SJCRH30 (cell line): ENCODE measurements around the gene FAM107B. TPM values are rescaled to one million over a fixed set of nuclear protein-coding genes. Genes with fewer than 3 reads are reported as not detected.
"Not testable (repeated sequence)": the region's sequence is repeated elsewhere in the genome, so short reads cannot be mapped to it uniquely, and the experiment has no call there.

Experiments
- DNase-seq, 2 experiments: peaks; one replicate each; pipeline ENCODE4 v3.0.0-alpha.2; 2015 to 2020
- H3K27ac ChIP-seq: fragments of 250-450 bp; sonication (Bioruptor Pico); 2 replicates; pipeline ENCODE4 v1.5.1; 2020; ENCODE audit warnings: mild to moderate bottlenecking, moderate library complexity
- H3K27me3 ChIP-seq: fragments of 250-450 bp; sonication (Bioruptor Pico); 2 replicates; pipeline ENCODE4 v1.5.1; 2020; ENCODE audit warnings: mild to moderate bottlenecking, moderate library complexity
- H3K36me3 ChIP-seq: fragments of 250-450 bp; sonication (Bioruptor Pico); 2 replicates; pipeline ENCODE4 v1.5.1; 2020; ENCODE audit warnings: mild to moderate bottlenecking, moderate library complexity
- H3K4me1 ChIP-seq: fragments of 250-450 bp; sonication (Bioruptor Pico); 2 replicates; pipeline ENCODE4 v1.5.1; 2020; ENCODE audit warnings: mild to moderate bottlenecking, moderate library complexity
- H3K4me3 ChIP-seq: fragments of 250-450 bp; sonication (Bioruptor Pico); 2 replicates; pipeline ENCODE4 v1.5.1; 2020; ENCODE audit warnings: mild to moderate bottlenecking, moderate library complexity
- H3K9me3 ChIP-seq: fragments of 250-450 bp; sonication (Bioruptor Pico); replicated peaks from 2 replicates; pipeline ENCODE4 v1.5.1; 2020; ENCODE audit warnings: mild to moderate bottlenecking, moderate library complexity
- total RNA-seq: library from RNA; depleted of rRNA; stranded (reverse); fragments of >200 nt; shearing (Covaris generic); gene quantifications from 2 replicates; pipeline ENCODE4 v1.2.3, GENCODE V29; 2014

FAM107B gene
- total RNA-seq, 1 experiment from 2014 or later = 21.7 TPM

DNA sequence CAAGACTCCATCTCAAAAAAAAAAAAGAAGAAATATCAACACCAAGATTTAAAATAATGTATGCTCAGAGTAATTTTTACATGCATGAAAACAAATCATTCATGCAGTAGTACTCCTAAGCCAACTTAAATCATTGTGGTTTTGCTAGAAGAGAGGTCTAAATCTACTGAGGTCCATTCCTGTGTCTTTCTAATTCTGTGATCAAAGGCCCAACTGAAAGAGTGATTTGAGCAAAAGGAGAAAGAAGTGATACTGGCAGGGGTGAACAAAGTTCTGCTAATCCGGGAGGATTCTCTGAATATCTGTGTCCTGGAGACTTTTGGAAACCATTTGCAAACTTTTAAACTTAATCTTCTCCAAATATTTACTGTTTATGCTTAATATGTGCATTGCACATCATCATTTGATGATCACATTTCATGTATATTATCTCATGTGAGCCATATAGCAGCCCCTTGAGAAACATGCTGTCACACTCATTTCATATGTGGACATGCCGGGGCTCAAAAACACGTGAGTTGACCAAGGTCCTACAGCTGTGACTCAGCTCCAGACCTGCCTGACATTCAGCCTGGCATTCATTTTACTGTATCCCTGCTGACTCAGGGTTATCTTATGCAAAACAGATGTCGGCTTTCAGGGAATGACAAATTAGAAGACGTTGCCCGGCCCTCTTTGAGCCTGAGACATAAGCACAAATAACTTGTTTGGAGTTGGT, 76.4 kb downstream of the FAM107B start:
- H3K9me3 ChIP-seq = no peaks in the 10 kb centered on the region
- no peaks in the 10 kb centered on the region for H3K36me3 ChIP-seq
- no peaks in the 10 kb centered on the region for H3K27me3 ChIP-seq
- no peak for DNase-seq
- H3K27ac ChIP-seq = no peak overlapping the region
- no peak overlapping the region for H3K4me3 ChIP-seq
- H3K4me1 ChIP-seq = no peaks in the 10 kb centered on the region

- no peaks in the 10 kb centered on the region for H3K9me3 ChIP-seq
- no peak overlapping the region for H3K4me3 ChIP-seq
- H3K27me3 ChIP-seq = no peaks in the 10 kb centered on the region
- H3K27ac ChIP-seq = no peak overlapping the region
- DNase-seq = no peak
- H3K36me3 ChIP-seq = no peaks in the 10 kb centered on the region
- H3K4me1 ChIP-seq = no peaks in the 10 kb centered on the region
These were observed 77.4 kb downstream of the FAM107B start for GRCh38 chr10:14697281-14697680.

DNA sequence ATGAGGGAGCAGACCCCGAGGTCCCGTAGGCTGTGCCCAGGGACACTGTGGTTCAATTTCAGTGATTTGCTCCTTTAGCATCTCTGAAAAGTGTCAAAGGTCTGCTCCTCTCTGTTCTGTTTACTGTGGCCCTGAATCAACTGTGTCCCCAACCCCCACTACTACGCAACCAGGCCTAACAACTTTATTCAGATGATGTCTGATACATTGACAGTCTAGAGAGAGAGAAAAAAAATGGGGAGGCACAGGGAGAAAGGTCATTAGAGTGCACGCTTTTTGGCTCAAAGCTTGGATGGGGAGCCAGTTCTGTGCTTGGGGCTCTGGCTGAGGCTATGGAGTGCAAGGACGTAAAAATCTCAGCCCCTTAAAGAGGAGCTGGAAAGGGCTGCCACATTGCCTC, 77.9 kb downstream of the FAM107B start:
- no peak overlapping the region for H3K27ac ChIP-seq
- no peaks in the 10 kb centered on the region for H3K9me3 ChIP-seq
- H3K36me3 ChIP-seq = no peaks in the 10 kb centered on the region
- DNase-seq = no peak
- H3K27me3 ChIP-seq = no peaks in the 10 kb centered on the region
- H3K4me3 ChIP-seq = no peak overlapping the region
- H3K4me1 ChIP-seq = no peaks in the 10 kb centered on the region

DNA sequence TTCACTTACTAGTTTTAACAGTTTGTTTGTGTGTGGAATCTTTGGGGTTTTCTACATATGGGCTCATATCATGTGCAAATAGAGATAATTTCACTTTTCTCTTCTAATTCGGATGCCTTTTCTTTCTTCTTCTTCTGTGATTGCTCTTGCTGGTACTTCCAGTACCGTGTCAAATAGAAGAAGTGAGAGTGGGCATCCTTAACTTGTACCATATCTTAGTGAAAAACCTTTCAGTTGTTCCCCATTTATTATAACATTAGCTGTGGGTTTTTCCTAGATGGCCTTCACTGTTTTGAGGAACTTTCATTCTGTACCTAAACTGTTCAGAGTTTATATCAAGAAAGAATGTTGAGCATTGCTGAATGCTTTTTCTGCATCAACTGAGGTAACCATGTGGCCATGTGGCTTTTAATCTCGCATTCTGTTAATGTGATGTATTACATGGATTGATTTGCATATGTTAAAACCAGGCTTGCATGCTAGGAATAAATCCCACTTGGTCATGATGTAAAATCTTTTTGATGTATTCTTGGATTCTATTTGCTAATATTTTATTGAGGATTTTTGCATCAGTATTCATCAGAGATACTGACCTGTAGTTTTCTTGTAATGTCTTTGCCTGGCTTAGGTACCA, 78.7 kb downstream of the FAM107B start:
- H3K9me3 ChIP-seq = no peaks in the 10 kb centered on the region
- H3K4me1 ChIP-seq = no peaks in the 10 kb centered on the region
- no peaks in the 10 kb centered on the region for H3K27me3 ChIP-seq
- DNase-seq = no peak
- no peak overlapping the region for H3K4me3 ChIP-seq
- H3K36me3 ChIP-seq = no peaks in the 10 kb centered on the region
- no peak overlapping the region for H3K27ac ChIP-seq

DNA sequence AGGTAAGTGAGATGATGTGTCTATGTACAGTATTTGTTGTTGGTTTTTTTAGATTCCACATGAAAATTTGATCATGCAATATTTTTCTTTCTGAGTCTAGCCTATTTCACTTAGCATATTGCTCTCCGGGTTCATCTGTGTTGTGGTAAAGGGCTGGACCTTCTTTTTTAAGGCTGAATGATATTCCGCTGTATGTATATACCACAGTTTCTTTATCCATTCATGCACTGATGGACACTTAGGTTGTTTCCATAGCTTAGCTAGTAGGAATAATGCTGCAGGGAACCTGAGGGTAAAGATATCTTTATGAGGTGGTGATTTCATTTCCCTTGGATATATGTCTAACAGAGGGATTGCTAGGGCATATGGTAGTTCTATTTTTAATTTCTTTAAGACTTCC, 80.8 kb downstream of the FAM107B start:
- H3K27me3 ChIP-seq = no peaks in the 10 kb centered on the region
- no peaks in the 10 kb centered on the region for H3K4me1 ChIP-seq
- H3K27ac ChIP-seq = no peak overlapping the region
- DNase-seq = no peak
- H3K4me3 ChIP-seq = no peak overlapping the region
- no peaks in the 10 kb centered on the region for H3K9me3 ChIP-seq
- no peaks in the 10 kb centered on the region for H3K36me3 ChIP-seq

GRCh38 chr10:14692344-14693076, 82.2 kb downstream of the FAM107B start:
- H3K4me1 ChIP-seq = no peaks in the 10 kb centered on the region
- H3K4me3 ChIP-seq = no peak overlapping the region
- H3K27me3 ChIP-seq = no peaks in the 10 kb centered on the region
- no peak overlapping the region for H3K27ac ChIP-seq
- H3K36me3 ChIP-seq = no peaks in the 10 kb centered on the region
- no peaks in the 10 kb centered on the region for H3K9me3 ChIP-seq
- DNase-seq = no peak

DNA sequence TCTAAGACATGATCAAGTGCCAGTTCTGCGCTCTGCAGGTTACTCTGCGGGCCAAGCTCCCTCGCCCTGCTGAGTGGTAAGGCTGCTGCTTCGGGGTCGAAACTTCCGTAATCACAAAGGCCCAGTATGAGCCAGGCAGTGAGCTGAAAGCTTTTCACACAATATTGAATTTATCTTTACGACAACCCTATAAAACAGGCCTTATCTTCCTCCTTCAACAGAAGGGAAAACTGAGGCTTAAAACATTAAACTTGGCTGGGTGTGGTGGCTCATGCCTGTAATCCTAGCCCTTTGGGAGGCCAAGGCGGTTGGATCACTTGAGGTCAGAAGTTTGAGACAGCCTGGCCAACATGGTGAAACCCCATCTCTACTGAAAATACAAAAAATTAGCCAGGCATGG, 83.3 kb downstream of the FAM107B start:
- Histone ChIP-seq H3K9me3 (no peaks in the 10 kb centered on the region), H3K4me3 (no peak overlapping the region), H3K4me1 (no peaks in the 10 kb centered on the region), H3K27me3 (no peaks in the 10 kb centered on the region), H3K27ac (no peak overlapping the region), H3K36me3 (no peaks in the 10 kb centered on the region)
- DNase-seq = no peak

DNA sequence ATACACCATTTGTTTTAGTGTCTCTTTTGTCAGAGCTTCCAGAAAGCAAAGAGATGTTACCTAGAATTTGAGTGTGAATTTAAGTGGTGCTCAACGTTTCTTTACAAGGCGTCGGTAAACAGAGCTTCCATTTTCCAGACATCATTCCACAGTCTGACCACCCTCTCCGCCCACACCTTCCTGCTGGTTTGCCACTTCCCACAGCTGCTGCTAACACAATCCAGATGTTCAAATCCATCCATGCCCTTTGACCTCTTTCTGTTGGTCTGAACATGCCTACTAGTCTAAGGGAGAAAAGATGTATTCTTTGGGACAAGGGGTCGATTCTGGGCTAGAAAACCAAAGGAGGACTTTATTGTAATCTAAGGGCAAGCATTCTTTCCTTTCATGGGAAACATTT, 86.1 kb downstream of the FAM107B start:
- H3K27ac ChIP-seq = no peak overlapping the region
- H3K4me1 ChIP-seq = no peaks in the 10 kb centered on the region
- no peaks in the 10 kb centered on the region for H3K9me3 ChIP-seq
- H3K36me3 ChIP-seq = no peaks in the 10 kb centered on the region
- H3K4me3 ChIP-seq = no peak overlapping the region
- no peaks in the 10 kb centered on the region for H3K27me3 ChIP-seq
- peak in 1 of 2 experiments; percentile 3 for DNase-seq

DNA sequence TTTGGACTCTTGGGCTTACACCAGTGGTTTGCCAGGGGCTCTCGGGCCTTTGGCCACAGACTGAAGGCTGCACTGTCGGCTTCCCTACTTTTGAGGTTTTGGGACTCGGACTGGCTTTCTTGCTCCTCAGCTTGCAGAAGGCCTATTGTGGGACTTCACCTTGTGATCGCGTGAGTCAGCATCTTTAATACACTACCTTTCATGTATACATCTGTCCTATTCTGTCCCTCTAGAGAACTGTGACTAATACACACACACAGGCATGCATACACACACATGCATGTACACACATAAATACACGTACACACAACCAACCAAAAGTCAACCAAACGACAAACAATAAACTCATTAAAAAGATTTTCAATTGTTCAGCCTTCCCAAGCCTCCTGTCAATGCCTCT, 86.5 kb downstream of the FAM107B start:
- not testable (repeated sequence) for H3K9me3 ChIP-seq, H3K27me3 ChIP-seq, H3K36me3 ChIP-seq, H3K4me1 ChIP-seq, H3K27ac ChIP-seq, H3K4me3 ChIP-seq, DNase-seq

GRCh38 chr10:14687340-14687739, 87.4 kb downstream of the FAM107B start:
- H3K9me3 ChIP-seq = no peaks in the 10 kb centered on the region
- H3K27me3 ChIP-seq = no peaks in the 10 kb centered on the region
- no peak for DNase-seq
- no peaks in the 10 kb centered on the region for H3K4me1 ChIP-seq
- no peak overlapping the region for H3K4me3 ChIP-seq
- no peaks in the 10 kb centered on the region for H3K36me3 ChIP-seq
- no peak overlapping the region for H3K27ac ChIP-seq

GRCh38 chr10:14686356-14686755, 88.3 kb downstream of the FAM107B start:
- DNase-seq = no peak
- Histone ChIP-seq H3K4me1 (no peaks in the 10 kb centered on the region), H3K9me3 (no peaks in the 10 kb centered on the region), H3K36me3 (no peaks in the 10 kb centered on the region), H3K27ac (no peak overlapping the region), H3K27me3 (no peaks in the 10 kb centered on the region), H3K4me3 (no peak overlapping the region)

GRCh38 chr10:14684354-14684753, 90.3 kb downstream of the FAM107B start:
- Histone ChIP-seq H3K4me3 (no peak overlapping the region), H3K27me3 (no peaks in the 10 kb centered on the region), H3K36me3 (no peaks in the 10 kb centered on the region), H3K27ac (no peak overlapping the region), H3K9me3 (no peaks in the 10 kb centered on the region), H3K4me1 (peaks cover 4% of the 10 kb centered on the region; the same call in 1 of the 2 replicates)
- no peak for DNase-seq

DNA sequence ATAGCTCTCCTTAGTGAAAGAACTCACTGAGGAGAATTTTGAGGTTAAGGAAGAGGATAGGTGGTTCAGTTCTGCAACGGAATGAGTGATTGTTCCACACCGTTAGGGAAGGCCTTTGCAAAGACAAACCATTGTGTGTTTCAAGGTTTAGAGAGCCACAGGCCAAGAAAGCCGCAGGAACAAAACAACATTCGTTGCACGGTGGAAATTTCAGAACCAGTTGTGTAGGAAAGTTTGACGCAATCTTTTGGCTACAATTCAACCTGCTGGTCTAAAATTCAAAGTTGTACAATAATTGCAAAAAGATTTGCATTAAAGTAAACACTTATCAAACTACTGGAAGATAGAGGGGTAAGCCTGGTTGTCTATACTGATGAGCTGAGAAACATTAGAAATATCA, 91.4 kb downstream of the FAM107B start:
- no peaks in the 10 kb centered on the region for H3K27me3 ChIP-seq
- H3K4me1 ChIP-seq = peaks cover 4% of the 10 kb centered on the region; the same call in 1 of the 2 replicates
- H3K36me3 ChIP-seq = no peaks in the 10 kb centered on the region
- no peak for DNase-seq
- H3K27ac ChIP-seq = no peak overlapping the region
- no peaks in the 10 kb centered on the region for H3K9me3 ChIP-seq
- no peak overlapping the region for H3K4me3 ChIP-seq

GRCh38 chr10:14681802-14682201, 92.9 kb downstream of the FAM107B start:
- no peaks in the 10 kb centered on the region for H3K27me3 ChIP-seq
- DNase-seq = no peak
- H3K4me3 ChIP-seq = no peak overlapping the region
- no peak overlapping the region for H3K27ac ChIP-seq
- H3K4me1 ChIP-seq = peaks cover 4% of the 10 kb centered on the region; the same call in 1 of the 2 replicates
- H3K9me3 ChIP-seq = no peaks in the 10 kb centered on the region
- H3K36me3 ChIP-seq = no peaks in the 10 kb centered on the region

GRCh38 chr10:14681305-14681704, 93.4 kb downstream of the FAM107B start:
- H3K4me1 ChIP-seq = peaks cover 4% of the 10 kb centered on the region; the same call in 1 of the 2 replicates
- H3K9me3 ChIP-seq = no peaks in the 10 kb centered on the region
- H3K27ac ChIP-seq = no peak overlapping the region
- H3K27me3 ChIP-seq = no peaks in the 10 kb centered on the region
- H3K4me3 ChIP-seq = no peak overlapping the region
- no peaks in the 10 kb centered on the region for H3K36me3 ChIP-seq
- peak; percentile 7 to 40 for DNase-seq
